Stomach (tissue), 4 donors: ENCODE data around the gene CCL22.

Experiments used
- CTCF ChIP-seq, 7 experiments: fragments of 450-650 bp in 4 of 7; fragments of 200-600 bp in 3 of 7; sonication (generic) in 3 of 7; IDR thresholded peaks; one replicate each; pipeline ENCODE4 v1.5.1; 2016 to 2019; ENCODE audit warnings: antibody characterized with exemption in 7 of 7, control low read depth in 2 of 7, mild to moderate bottlenecking in 1 of 7
- EP300 ChIP-seq: sonication (generic); formaldehyde crosslinking; IDR thresholded peaks from one replicate; pipeline ENCODE4 v1.6.1; 2017; ENCODE audit warnings: antibody characterized with exemption
- POLR2A ChIP-seq, 4 donors: fragments of 450-650 bp; IDR thresholded peaks; one replicate each; pipeline ENCODE4 v1.6.1; 2016; ENCODE audit warnings: antibody characterized with exemption in 4 of 4, control low read depth in 2 of 4, mild to moderate bottlenecking in 1 of 4, moderate library complexity in 1 of 4

GRCh38 chr16:57345666-57346204 lies 12.8 kb upstream of the CCL22 start:
- TF ChIP-seq CTCF (IDR thresholded peaks at IDR 0.05) = no peak
- TF ChIP-seq POLR2A (IDR thresholded peaks at IDR 0.05) = no peak
- no peak for TF ChIP-seq EP300
